IMR-90 (cell line): ENCODE data around the gene KLHL4. TPM values are rescaled to one million over a fixed set of nuclear protein-coding genes. Genes with fewer than 3 reads are reported as not detected.

ENCODE experiments used
- ATAC-seq: fragments of 200-7000 bp; cut with Tn5 transposase; 2 replicates; pipeline ENCODE4 v1.9.1; 2020; ENCODE audit warnings: low read depth, mild to moderate bottlenecking, moderate library complexity
- BruUV-seq: library from RNA; stranded (reverse); fragments of 400-500 nt; replicated peaks from 2 replicates; lab custom pipeline; 2021; lab: Mats Ljungman, UMichigan
- CTCF ChIA-PET: fragments of 300-600 bp; formaldehyde crosslinking; extraction: SDS; loops from one replicate; lab custom pipeline; 2021; ENCODE audit warnings: antibody characterized with exemption; lab: Yijun Ruan, JAX
- POLR2A ChIA-PET: fragments of 300-600 bp; sonication (Branson Sonifier 250); formaldehyde crosslinking; loops from one replicate; lab custom pipeline; 2022; ENCODE audit warnings: antibody characterized with exemption; ENCODE audit not compliant: unreplicated experiment; lab: Charles Lee
- DNase-seq: peaks from one replicate; pipeline ENCODE4 v3.0.0; 2013
- H2AFZ ChIP-seq: replicated peaks from 2 replicates; pipeline ENCODE3; 2013; ENCODE audit warnings: low read length, mild to moderate bottlenecking; ENCODE audit not compliant: poor library complexity
- H2AK5ac ChIP-seq: 2 replicates; pipeline ENCODE4 v1.6.1; 2013; ENCODE audit warnings: low read depth, low read length, inconsistent platforms
- H2AK9ac ChIP-seq: replicated peaks from 2 replicates; pipeline ENCODE3; 2013; ENCODE audit warnings: mild to moderate bottlenecking, low read depth, low read length, moderate library complexity; ENCODE audit not compliant: poor library complexity
- H2BK120ac ChIP-seq: 2 replicates; pipeline ENCODE4 v1.6.1; 2013; ENCODE audit warnings: low read depth, low read length, inconsistent platforms
- H2BK15ac ChIP-seq: 3 replicates; pipeline ENCODE4 v1.6.1; 2013; ENCODE audit warnings: low read depth, low read length, inconsistent platforms
- H2BK20ac ChIP-seq: 2 replicates; pipeline ENCODE4 v1.6.1; 2013; ENCODE audit warnings: low read depth, mild to moderate bottlenecking, inconsistent platforms, low read length, moderate library complexity
- H2BK5ac ChIP-seq: 2 replicates; pipeline ENCODE4 v1.6.1; 2013; ENCODE audit warnings: mild to moderate bottlenecking, low read depth, low read length, inconsistent platforms; ENCODE audit not compliant: poor library complexity, severe bottlenecking
- H3K14ac ChIP-seq: replicated peaks from 2 replicates; pipeline ENCODE4 v1.6.1; 2013; ENCODE audit warnings: low read depth, low read length, inconsistent platforms
- H3K18ac ChIP-seq: 2 replicates; pipeline ENCODE4 v1.6.1; 2013; ENCODE audit warnings: low read depth, low read length, control low read depth
- H3K23ac ChIP-seq: 2 replicates; pipeline ENCODE4 v1.6.1; 2013; ENCODE audit warnings: low read depth, low read length, inconsistent platforms
- H3K27ac ChIP-seq: 2 replicates; pipeline ENCODE4 v1.5.1; 2013; ENCODE audit warnings: mild to moderate bottlenecking, control low read depth, low read length; ENCODE audit not compliant: insufficient read depth
- H3K27me3 ChIP-seq: 2 replicates; pipeline ENCODE4 v1.6.1; 2013; ENCODE audit warnings: low read length; ENCODE audit not compliant: control insufficient read depth, insufficient read depth
- H3K36me3 ChIP-seq: 2 replicates; pipeline ENCODE4 v1.6.1; 2013; ENCODE audit warnings: low read length, mixed read lengths; ENCODE audit not compliant: control insufficient read depth, insufficient read depth
- H3K4ac ChIP-seq: 2 replicates; pipeline ENCODE4 v1.6.1; 2013; ENCODE audit warnings: low read depth, low read length, inconsistent platforms
- H3K4me1 ChIP-seq: 2 replicates; pipeline ENCODE4 v1.6.1; 2013; ENCODE audit warnings: low read length, mixed read lengths; ENCODE audit not compliant: control insufficient read depth, insufficient read depth
- H3K4me2 ChIP-seq: 2 replicates; pipeline ENCODE4 v1.6.1; 2013; ENCODE audit warnings: low read depth, mild to moderate bottlenecking, control low read depth, low read length, moderate library complexity
- H3K4me3 ChIP-seq: 2 replicates; pipeline ENCODE4 v1.5.1; 2013; ENCODE audit warnings: low read depth, mild to moderate bottlenecking, control low read depth, low read length, moderate library complexity; ENCODE audit not compliant: insufficient read depth
- H3K56ac ChIP-seq: 2 replicates; pipeline ENCODE4 v1.6.1; 2013; ENCODE audit warnings: low read length, inconsistent platforms; ENCODE audit not compliant: insufficient read depth; ENCODE audit errors: extremely low read depth
- H3K79me1 ChIP-seq, 2 experiments: 2 replicates each; pipeline ENCODE4 v1.6.1; 2013; ENCODE audit warnings: low read length in 2 of 2, inconsistent platforms in 1 of 2, low read depth in 1 of 2
- H3K9ac ChIP-seq: 2 replicates; pipeline ENCODE4 v1.6.1; 2013; ENCODE audit warnings: low read depth, low read length, control low read depth
- H3K9me1 ChIP-seq: 2 replicates; pipeline ENCODE4 v1.6.1; 2013; ENCODE audit warnings: low read length, inconsistent platforms; ENCODE audit not compliant: insufficient read depth
- H3K9me3 ChIP-seq: 2 replicates; pipeline ENCODE4 v1.6.1; 2013; ENCODE audit warnings: low read length; ENCODE audit not compliant: control insufficient read depth, insufficient read depth
- H4K20me1 ChIP-seq: 2 replicates; pipeline ENCODE4 v1.6.1; 2013; ENCODE audit warnings: low read length, inconsistent platforms; ENCODE audit not compliant: insufficient read depth
- H4K5ac ChIP-seq: 2 replicates; pipeline ENCODE4 v1.6.1; 2013; ENCODE audit warnings: mild to moderate bottlenecking, low read depth, low read length, control low read depth
- H4K8ac ChIP-seq, 2 experiments: 2 replicates each; pipeline ENCODE4 v1.6.1; 2013; ENCODE audit warnings: low read depth in 2 of 2, low read length in 2 of 2, control low read depth in 1 of 2, inconsistent platforms in 1 of 2
- H4K91ac ChIP-seq: 2 replicates; pipeline ENCODE4 v1.6.1; 2013; ENCODE audit warnings: low read depth, low read length, inconsistent platforms; ENCODE audit not compliant: insufficient read depth
- BHLHE40 ChIP-seq: fragments of 150-350 bp; IDR thresholded peaks from 2 replicates; pipeline ENCODE4 v1.6.1; 2016; ENCODE audit warnings: mild to moderate bottlenecking, low read depth, low read length
- CTCF ChIP-seq: conservative IDR thresholded peaks from 2 replicates; pipeline ENCODE4 v1.5.1; 2012; ENCODE audit warnings: mild to moderate bottlenecking, low read depth, low read length, improper control_type of control experiment
- FOS ChIP-seq: fragments of 150-350 bp; IDR thresholded peaks from 2 replicates; pipeline ENCODE4 v1.6.1; 2016; ENCODE audit warnings: low read depth, low read length
- MAFK ChIP-seq: IDR thresholded peaks from 2 replicates; pipeline ENCODE4 v1.6.1; 2012; ENCODE audit warnings: low read depth, low read length, improper control_type of control experiment
- MXI1 ChIP-seq: IDR thresholded peaks from 2 replicates; pipeline ENCODE4 v1.6.1; 2012; ENCODE audit warnings: low read depth, mild to moderate bottlenecking, low read length, moderate library complexity, borderline replicate concordance
- NFE2L2 ChIP-seq: fragments of 150-350 bp; IDR thresholded peaks from 2 replicates; pipeline ENCODE4 v1.6.1; 2016; ENCODE audit warnings: low read depth, mild to moderate bottlenecking, low read length
- RAD21 ChIP-seq: IDR thresholded peaks from 2 replicates; pipeline ENCODE4 v1.6.1; 2012; ENCODE audit warnings: low read length, improper control_type of control experiment
- RCOR1 ChIP-seq: IDR thresholded peaks from 2 replicates; pipeline ENCODE4 v1.6.1; 2012; ENCODE audit warnings: mild to moderate bottlenecking, low read length, improper control_type of control experiment; ENCODE audit not compliant: insufficient replicate concordance
- RFX5 ChIP-seq: IDR thresholded peaks from 2 replicates; pipeline ENCODE4 v1.8.0; 2012; ENCODE audit warnings: low read depth, mild to moderate bottlenecking, low read length, moderate library complexity
- SMC3 ChIP-seq: fragments of 150-350 bp; IDR thresholded peaks from 2 replicates; pipeline ENCODE4 v1.6.1; 2016; ENCODE audit warnings: low read depth, mild to moderate bottlenecking, antibody characterized with exemption, low read length, moderate library complexity
- USF2 ChIP-seq: fragments of 150-350 bp; IDR thresholded peaks from 2 replicates; pipeline ENCODE4 v1.6.1; 2017; ENCODE audit warnings: mild to moderate bottlenecking, antibody characterized with exemption, low read length, low read depth
- WGBS, 2 experiments: methylation state at CpG; one replicate each; pipeline versions ENCODE4 v1.1.5 to v1.1.7; 2013; ENCODE audit warnings: missing lambda C conversion rate in 2 of 2; ENCODE audit not compliant: insufficient read length in 1 of 2; ENCODE audit errors: extremely low coverage in 2 of 2; 5-methylcytosine and 5-hydroxymethylcytosine counted together
- dilution Hi-C: fragments of 300-500 bp; cut with HindIII; formaldehyde crosslinking; loops from one replicate; pipeline ENCODE4 v1.14.3; 2018; ENCODE audit warnings: low sequenced_read_pairs; ENCODE audit not compliant: unreplicated experiment
- in situ Hi-C: fragments of 300-500 bp; cut with MboI; formaldehyde crosslinking; loops from 3 replicates; pipeline ENCODE4 v1.14.3; 2019; ENCODE audit warnings: low sequenced_read_pairs, inconsistent platforms, mixed read lengths
- intact Hi-C: fragments of 100-400 bp; cut with micrococcal nuclease; formaldehyde crosslinking; loops from 2 replicates; pipeline ENCODE4 v1.10.0; 2022
- polyA plus RNA-seq, 3 experiments: library from polyadenylated mRNA; depleted of rRNA; stranded (reverse); fragments of >200 nt; gene quantifications; 2 replicates each; pipeline ENCODE4 v1.2.3, GENCODE V29; 2012; ENCODE audit warnings: low replicate concordance in 1 of 3
- total RNA-seq: library from RNA; depleted of rRNA; stranded (reverse); fragments of >200 nt; gene quantifications from 2 replicates; pipeline ENCODE4 v1.2.3, GENCODE V29; 2012

Gene KLHL4
- total and polyA plus RNA-seq, 2 of the 4 experiments (the other 2 are of a cell fraction) = 0.50 to 1.4 TPM

- Histone ChIP-seq H3K36me3 (no peaks in the 10 kb centered on the region), H4K20me1 (no peaks in the 10 kb centered on the region), H2BK120ac (no peak overlapping the region), H2BK20ac (no peak overlapping the region), H2AK9ac (no peak overlapping the region), H3K79me1 (no peaks in the 10 kb centered on the region), H3K14ac (no peak overlapping the region), H3K4me1 (no peaks in the 10 kb centered on the region), H3K27ac (no peak overlapping the region), H4K91ac (no peak overlapping the region), H4K8ac (no peak overlapping the region), H4K5ac (no peak overlapping the region), H3K56ac (no peak overlapping the region), H2BK15ac (no peak overlapping the region), H3K27me3 (no peaks in the 10 kb centered on the region), H2AK5ac (no peak overlapping the region), H2AFZ (no peak overlapping the region), H3K9me3 (no peaks in the 10 kb centered on the region), H3K9me1 (no peaks in the 10 kb centered on the region), H3K4me3 (no peak overlapping the region), H2BK5ac (no peak overlapping the region), H3K4me2 (no peak overlapping the region), H3K18ac (no peak overlapping the region), H3K23ac (no peak overlapping the region), H3K9ac (no peak overlapping the region), H3K4ac (no peak overlapping the region)
- ATAC-seq (no peak), DNase-seq (no peak)
- intact Hi-C loops = no loop called here
- dilution Hi-C loops = no loop called here
- ChIA-PET CTCF (no interaction called here), POLR2A (no interaction called here)
- TF ChIP-seq MXI1 (no peak), BHLHE40 (no peak), NFE2L2 (no peak), CTCF (no peak), USF2 (no peak), SMC3 (no peak), RAD21 (no peak), FOS (no peak), RFX5 (no peak), MAFK (no peak), RCOR1 (no peak)
- in situ Hi-C loops = no loop called here
- WGBS, 2 experiments = no CpG with 5 or more reads among the region's 3 CpGs
- BruUV-seq = no TSS peak
Observed at GRCh38 chrX:87636533-87636932, 118.9 kb downstream of the KLHL4 start.
